Psoas muscle (tissue), 8 donors: ENCODE results near the gene EAF1. TPM values are rescaled to one million over a fixed set of nuclear protein-coding genes. Genes with fewer than 3 reads are reported as not detected.

Source experiments
- ATAC-seq, 4 donors: fragments of 200-7000 bp; cut with Tn5 transposase; one replicate each; pipeline ENCODE4 v1.9.1; 2020; ENCODE audit warnings: moderate library complexity in 3 of 4, mild to moderate bottlenecking in 2 of 4
- DNase-seq, 2 donors: peaks; one replicate each; pipeline ENCODE4 v3.0.0-alpha.2; 2020
- H3K27ac ChIP-seq: fragments of 200-600 bp; one replicate; pipeline ENCODE4 v1.8.0; 2022
- H3K27me3 ChIP-seq, 3 donors: fragments of 200-600 bp in 1 of 3; one replicate each; pipeline versions ENCODE4 v1.6.1 to v1.8.0; 2013 to 2022; ENCODE audit warnings: low read length in 2 of 3, mild to moderate bottlenecking in 2 of 3, moderate library complexity in 1 of 3; ENCODE audit not compliant: insufficient read depth in 3 of 3
- H3K36me3 ChIP-seq, 2 donors: fragments of 200-600 bp in 1 of 2; one replicate each; pipeline versions ENCODE4 v1.6.1 to v1.8.0; 2013 to 2022; ENCODE audit warnings: low read depth in 1 of 2, mild to moderate bottlenecking in 1 of 2, moderate library complexity in 1 of 2; ENCODE audit not compliant: insufficient read depth in 1 of 2
- H3K4me1 ChIP-seq: fragments of 200-600 bp; one replicate; pipeline ENCODE4 v1.8.0; 2022
- H3K4me3 ChIP-seq: fragments of 200-600 bp; one replicate; pipeline ENCODE4 v1.8.0; 2022; ENCODE audit warnings: mild to moderate bottlenecking
- H3K9me3 ChIP-seq: fragments of 200-600 bp; one replicate; pipeline ENCODE4 v1.8.0; 2022
- CTCF ChIP-seq: fragments of 200-600 bp; IDR thresholded peaks from one replicate; pipeline ENCODE4 v1.8.0; 2022; ENCODE audit warnings: antibody characterized with exemption
- WGBS, 3 donors: extraction: QIAGEN DNeasy Blood & Tissue Kit; methylation state at CpG; one replicate each; pipeline versions ENCODE4 v1.1.6 to v1.1.7; 2013; 5-methylcytosine and 5-hydroxymethylcytosine counted together
- intact Hi-C, 2 donors: fragments of 100-400 bp; cut with DNase I; formaldehyde crosslinking; loops; one replicate each; pipeline versions ENCODE4 v1.11.0 to v1.14.2; 2022
- polyA plus RNA-seq, 3 donors: library from polyadenylated mRNA; stranded (reverse); fragments of 200-250 nt; gene quantifications; one replicate each; pipeline ENCODE4 v1.2.3, GENCODE V29; 2013
- total RNA-seq, 4 donors: library from RNA; stranded (reverse); fragmentation: NEBNext Ultra II Directional in 2 of 4; extraction: Animal tissue kit (Norgen Biotek cat#: 25700) in 2 of 4; gene quantifications; one replicate each; pipeline versions ENCODE4 v1.2.1 to v1.2.4, GENCODE V29; 2021 to 2023
- donor health status: healthy with polysubstance abuse.
- donor health status: DM: no; HTN: no; CAD: no; lungs with moderate emphysema.
- donor health status: Bipolar disorder and iron deficiency.
- donor health status: healthy.
- donor health status: DM: yes; HTN: yes; CAD: no.
- donor health status: DM: no; HTN: no; CAD: no.
- donor health status: DM: no; HTN: no; CAD: no.
- donor health status: DM: yes; HTN: yes; CAD: no.

EAF1 gene
- total and polyA plus RNA-seq, 7 donors = 5.0 to 17.9 (median 9.6) TPM

GRCh38 chr3:15443826-15444524 lies 16.6 kb downstream of the EAF1 start:
- no peak for TF ChIP-seq CTCF
- peaks cover 5 to 77% of the 10 kb centered on the region in 2 donors for H3K36me3 ChIP-seq
- H3K27me3 ChIP-seq = no peaks in the 10 kb centered on the region
- WGBS, 3 donors = 68 to 81% (median 80%) methylated on average over 4 of the region's 4 CpGs
- no peak overlapping the region for H3K4me3 ChIP-seq
- DNase-seq (no peak), ATAC-seq (no peak)
- H3K4me1 ChIP-seq = no peaks in the 10 kb centered on the region
- H3K27ac ChIP-seq = no peak overlapping the region
- no peaks in the 10 kb centered on the region for H3K9me3 ChIP-seq
- intact Hi-C loops = no loop called here

GRCh38 chr3:15449489-15450224 lies 22.3 kb downstream of the EAF1 start:
- ATAC-seq = no peak

GRCh38 chr3:15450438-15451215 lies 23.2 kb downstream of the EAF1 start:
- Histone ChIP-seq H3K9me3 (no peaks in the 10 kb centered on the region), H3K27me3 (no peaks in the 10 kb centered on the region), H3K27ac (no peak overlapping the region), H3K4me3 (no peak overlapping the region), H3K36me3 (peaks cover 3 to 62% of the 10 kb centered on the region in 2 donors), H3K4me1 (no peaks in the 10 kb centered on the region)
- no peak for TF ChIP-seq CTCF
- ATAC-seq (no peak), DNase-seq (no peak)
- intact Hi-C loops = no loop called here
- 93 to 95% (median 93%) methylated on average over 12 of the region's 12 CpGs for WGBS, 3 donors

More at GRCh38 chr3:15449489-15450224, 22.3 kb downstream of the EAF1 start:
- H3K9me3 ChIP-seq = no peaks in the 10 kb centered on the region
- H3K4me1 ChIP-seq = no peaks in the 10 kb centered on the region
- no peak for DNase-seq
- H3K4me3 ChIP-seq = no peak overlapping the region
- no peak overlapping the region for H3K27ac ChIP-seq
- H3K36me3 ChIP-seq = peaks cover 3 to 71% of the 10 kb centered on the region in 2 donors
- WGBS, 3 donors = 80 to 82% (median 81%) methylated on average over 3 of the region's 3 CpGs
- intact Hi-C loops = no loop called here
- no peak for TF ChIP-seq CTCF
- no peaks in the 10 kb centered on the region for H3K27me3 ChIP-seq

- Histone ChIP-seq H3K4me1 (no peaks in the 10 kb centered on the region), H3K27ac (no peak overlapping the region), H3K27me3 (no peaks in the 10 kb centered on the region), H3K36me3 (peaks cover 0 to 70% of the 10 kb centered on the region in 2 donors), H3K4me3 (no peak overlapping the region), H3K9me3 (no peaks in the 10 kb centered on the region)
- no peak for TF ChIP-seq CTCF
- DNase-seq = no peak
- intact Hi-C loops = no loop called here
- ATAC-seq = no peak
- 87 to 93% (median 89%) methylated on average over 18 of the region's 18 CpGs for WGBS, 3 donors
Observed at GRCh38 chr3:15451216-15452113, 24.1 kb downstream of the EAF1 start.
